GM12874 (cell line): Measurements from ENCODE around the gene CAPG.

Source experiments
- CTCF ChIP-seq: IDR thresholded peaks from 2 replicates; pipeline ENCODE4 v1.5.1; 2011; ENCODE audit warnings: low read depth, mild to moderate bottlenecking, control low read depth, low read length, moderate library complexity; ENCODE audit not compliant: insufficient read depth

CAPG gene

GRCh38 chr2:85435981-85436835, 26.0 kb upstream of the CAPG start:
- TF ChIP-seq CTCF = no peak

GRCh38 chr2:85435220-85435958, 25.2 kb upstream of the CAPG start:
- TF ChIP-seq CTCF = no peak

GRCh38 chr2:85434696-85435095, 24.5 kb upstream of the CAPG start:
- TF ChIP-seq CTCF = no peak

- no peak for TF ChIP-seq CTCF
Measured at GRCh38 chr2:85433511-85434089, 23.4 kb upstream of the CAPG start.

GRCh38 chr2:85431570-85432205, 21.5 kb upstream of the CAPG start:
- TF ChIP-seq CTCF = no peak

- no peak for TF ChIP-seq CTCF
Measured at GRCh38 chr2:85430752-85431569, 20.8 kb upstream of the CAPG start.

- TF ChIP-seq CTCF = no peak
Measured at GRCh38 chr2:85429924-85430289, 19.7 kb upstream of the CAPG start.
